OCI-LY7 (cell line): ENCODE measurements around the gene RHOBTB3. TPM values are rescaled to one million over a fixed set of nuclear protein-coding genes. Genes with fewer than 3 reads are reported as not detected.

Experiments used
- BruUV-seq: library from RNA; stranded (reverse); fragments of 400-500 nt; replicated peaks from 2 replicates; lab custom pipeline; 2021; lab: Mats Ljungman, UMichigan
- CTCF ChIA-PET: fragments of 300-600 bp; sonication (Branson Sonifier 250); formaldehyde crosslinking; loops from one replicate; lab custom pipeline; 2022; ENCODE audit warnings: antibody characterized with exemption; ENCODE audit not compliant: unreplicated experiment; lab: Charles Lee
- POLR2A ChIA-PET: fragments of 300-600 bp; sonication (Branson Sonifier 250); formaldehyde crosslinking; loops from one replicate; lab custom pipeline; 2022; ENCODE audit warnings: antibody characterized with exemption; lab: Charles Lee
- DNase-seq: peaks from one replicate; pipeline ENCODE4 v3.0.0-alpha.2; 2015; ENCODE audit warnings: low spot score
- H2AFZ ChIP-seq: fragments of 200-600 bp; sonication (generic), shearing (Covaris generic); 2 replicates; pipeline ENCODE4 v1.6.1; 2014; ENCODE audit warnings: mild to moderate bottlenecking, antibody characterized with exemption, low read length, moderate library complexity
- H3K27ac ChIP-seq: fragments of 200-600 bp; sonication (generic); 2 replicates; pipeline ENCODE4 v1.5.1; 2014; ENCODE audit warnings: mixed run types, low read depth, mild to moderate bottlenecking, moderate library complexity, low read length, inconsistent platforms; ENCODE audit not compliant: poor library complexity, severe bottlenecking
- H3K36me3 ChIP-seq: fragments of 200-600 bp; sonication (generic); 2 replicates; pipeline ENCODE4 v1.6.1; 2014; ENCODE audit warnings: mild to moderate bottlenecking, antibody characterized with exemption, low read length, moderate library complexity, mixed read lengths; ENCODE audit not compliant: insufficient read depth
- H3K4me1 ChIP-seq: fragments of 200-600 bp; sonication (generic); 2 replicates; pipeline ENCODE4 v1.5.1; 2014; ENCODE audit warnings: mild to moderate bottlenecking, low read length; ENCODE audit not compliant: insufficient read depth, poor library complexity, severe bottlenecking
- H3K4me2 ChIP-seq: fragments of 200-600 bp; sonication (generic); 2 replicates; pipeline ENCODE4 v1.6.1; 2014; ENCODE audit warnings: mild to moderate bottlenecking, low read length
- H3K4me3 ChIP-seq: fragments of 200-600 bp; sonication (generic); 2 replicates; pipeline ENCODE4 v1.5.1; 2014; ENCODE audit warnings: mild to moderate bottlenecking, low read depth, low read length; ENCODE audit not compliant: poor library complexity, severe bottlenecking
- H3K79me2 ChIP-seq: fragments of 200-600 bp; sonication (generic); 2 replicates; pipeline ENCODE4 v1.6.1; 2016; ENCODE audit warnings: low read depth, mild to moderate bottlenecking, low read length, moderate library complexity, mixed read lengths; ENCODE audit not compliant: insufficient read depth
- H3K9me2 ChIP-seq: fragments of 200-600 bp; sonication (generic); 2 replicates; pipeline ENCODE4 v1.6.1; 2016; ENCODE audit warnings: mild to moderate bottlenecking, low read length, mixed read lengths; ENCODE audit not compliant: insufficient read depth
- H3K9me3 ChIP-seq: fragments of 200-600 bp; sonication (generic); 2 replicates; pipeline ENCODE4 v1.6.1; 2014; ENCODE audit warnings: mild to moderate bottlenecking, mixed run types, low read length, mixed read lengths
- H4K20me1 ChIP-seq: fragments of 200-600 bp; sonication (generic); 2 replicates; pipeline ENCODE4 v1.6.1; 2014; ENCODE audit warnings: mild to moderate bottlenecking, antibody characterized with exemption, low read length, moderate library complexity, mixed read lengths; ENCODE audit not compliant: insufficient read depth
- CTCF ChIP-seq: fragments of 200-600 bp; sonication (generic); conservative IDR thresholded peaks from 2 replicates; pipeline ENCODE4 v1.5.1; 2014; ENCODE audit warnings: mild to moderate bottlenecking, antibody characterized with exemption, low read length, moderate library complexity, mixed read lengths
- EZH2phosphoT487 ChIP-seq: fragments of 200-600 bp; sonication (generic); IDR thresholded peaks from 2 replicates; pipeline ENCODE4 v1.6.1; 2018; ENCODE audit warnings: low read depth, borderline replicate concordance, mild to moderate bottlenecking, mixed run types, antibody characterized with exemption, low read length, moderate library complexity, mixed read lengths
- intact Hi-C: fragments of 100-400 bp; cut with micrococcal nuclease; formaldehyde crosslinking; loops from one replicate; pipeline ENCODE4 v1.10.0; 2022; ENCODE audit not compliant: unreplicated experiment
- total RNA-seq, 2 experiments: library from RNA; depleted of rRNA in 1 of 2; stranded (reverse); fragments of >200 nt in 1 of 2; shearing (Covaris generic) in 1 of 2; gene quantifications; 2 replicates each; pipeline ENCODE4 v1.2.3, GENCODE V29; 2014 to 2022

Gene RHOBTB3
- total RNA-seq, 2 experiments from 2014 or later, result 0.51 to 4.0 TPM

GRCh38 chr5:95759634-95760033 lies 28.5 kb downstream of the RHOBTB3 start:
- no TSS peak for BruUV-seq

GRCh38 chr5:95760273-95761191 lies 29.4 kb downstream of the RHOBTB3 start:
- peak overlapping the region; percentile 72 for H3K27ac ChIP-seq
- peak overlapping the region; percentile 99 for H2AFZ ChIP-seq
- no peaks in the 10 kb centered on the region for H3K79me2 ChIP-seq
- peak overlapping the region; percentile 80 for H3K4me2 ChIP-seq
- H3K4me1 ChIP-seq, result peaks cover 32% of the 10 kb centered on the region
- no peaks in the 10 kb centered on the region for H4K20me1 ChIP-seq
- no peaks in the 10 kb centered on the region for H3K9me2 ChIP-seq
- H3K4me3 ChIP-seq, result peak overlapping the region; percentile 62
- H3K36me3 ChIP-seq, result no peaks in the 10 kb centered on the region
- TF ChIP-seq CTCF, result no peak
- TF ChIP-seq EZH2phosphoT487, result no peak
- BruUV-seq, result no TSS peak
- POLR2A ChIA-PET, result interaction anchor here (0.5 to 1.0 kb wide), 3 partner anchors 10 to 1357 kb away, joined by 3 to 5 read pairs (median 3); partner anchors contain the start of gene RFESD
- CTCF ChIA-PET, result no interaction called here
- intact Hi-C loops, result loop anchor here (1.0 to 5.0 kb wide), 3 partner anchors 114 to 1174 kb away; partner anchors contain the start of genes ARSK and RFESD
- DNase-seq, result peak; percentile 71
- H3K9me3 ChIP-seq, result no peaks in the 10 kb centered on the region

More at GRCh38 chr5:95759634-95760033, 28.5 kb downstream of the RHOBTB3 start:
- H3K36me3 ChIP-seq, result no peaks in the 10 kb centered on the region
- DNase-seq, result no peak
- ChIA-PET CTCF (no interaction called here), POLR2A (interaction anchor here (0.6 to 2.0 kb wide), 5 partner anchors 9 to 1135 kb away, joined by 3 to 6 read pairs (median 3); partner anchors contain the start of gene RFESD)
- intact Hi-C loops, result loop anchor here (1.0 to 5.0 kb wide), 3 partner anchors 113 to 1175 kb away; partner anchors contain the start of genes ARSK and RFESD
- no peaks in the 10 kb centered on the region for H3K9me3 ChIP-seq
- 0 out of 2 replicates have a peak overlapping the region, but pooled peaks have one; percentile 80 for H3K4me2 ChIP-seq
- TF ChIP-seq EZH2phosphoT487 (no peak), CTCF (no peak)
- no peaks in the 10 kb centered on the region for H4K20me1 ChIP-seq
- peak overlapping the region; percentile 99 for H2AFZ ChIP-seq
- H3K4me1 ChIP-seq, result peaks cover 32% of the 10 kb centered on the region
- no peak overlapping the region for H3K27ac ChIP-seq
- no peaks in the 10 kb centered on the region for H3K9me2 ChIP-seq
- no peaks in the 10 kb centered on the region for H3K79me2 ChIP-seq
- no peak overlapping the region for H3K4me3 ChIP-seq
